HUDEP-2 (cell line): ENCODE results near the gene FOXN3.
A peak's percentile ranks its signal among the peaks of the same experiment; 100 is the strongest.

Experiments used
- DNase-seq, 76 experiments: peaks; one replicate each; lab custom pipeline; 2025; ENCODE audit not compliant: unreplicated experiment in 76 of 76; lab: John Stamatoyannopoulos, UW

FOXN3 gene

DNA sequence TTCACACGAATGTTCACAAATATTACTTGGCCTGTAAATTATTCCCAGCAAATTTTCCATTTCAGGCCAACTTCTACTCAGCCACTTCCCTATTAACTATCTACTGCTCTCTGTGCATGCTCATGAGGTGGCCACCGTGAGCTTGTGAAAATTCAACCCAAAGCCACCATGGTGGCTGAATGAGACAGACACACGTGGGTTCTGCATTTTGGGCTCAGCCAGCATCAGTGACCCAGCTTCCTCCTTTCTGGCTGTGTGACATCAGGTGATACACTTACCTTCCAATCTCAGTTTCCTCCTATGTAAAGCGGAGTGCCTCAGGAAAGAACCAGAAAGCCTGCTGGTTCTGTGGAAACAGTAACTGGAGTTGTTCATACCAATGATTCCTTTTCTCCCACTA lies 175.8 kb downstream of the FOXN3 start:
- no peak for DNase-seq

DNA sequence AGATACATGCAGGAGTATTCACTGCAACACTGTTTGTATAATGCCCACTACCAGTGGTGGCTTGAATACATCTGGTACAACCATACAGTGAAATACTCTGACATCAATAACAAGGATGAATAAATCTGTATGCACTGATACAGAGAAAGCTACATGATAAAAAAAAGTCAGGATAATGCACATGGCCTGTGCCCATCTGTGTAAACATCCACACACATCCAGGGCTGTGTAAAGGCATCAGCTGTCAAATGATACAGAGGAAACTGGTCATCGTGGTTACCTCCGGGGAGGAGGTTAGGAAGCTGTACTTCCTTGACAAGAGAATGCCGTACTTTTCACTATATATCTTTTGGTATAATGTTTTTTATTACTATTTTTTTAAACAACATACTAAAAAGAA lies 176.6 kb downstream of the FOXN3 start:
- no peak for DNase-seq

DNA sequence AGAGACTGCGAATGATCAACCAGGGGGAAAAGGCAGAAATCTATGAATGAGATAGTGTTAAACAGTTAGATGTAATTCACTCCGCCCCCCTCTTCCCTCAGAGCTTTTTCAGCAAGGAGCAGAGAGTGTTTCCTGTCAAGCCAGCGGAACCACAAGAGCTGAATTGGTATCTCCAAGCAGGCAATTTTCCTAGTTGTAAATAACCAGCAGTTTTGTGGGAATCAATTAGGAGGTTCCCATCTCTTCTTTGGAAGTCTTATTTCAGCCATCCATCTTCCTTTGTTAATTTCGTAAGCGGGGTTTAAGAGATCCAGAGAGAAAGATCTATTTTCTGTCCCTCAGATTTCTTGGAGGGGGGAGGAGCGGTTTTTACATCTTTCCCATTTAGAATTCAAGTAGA lies 178.0 kb downstream of the FOXN3 start:
- no peak for DNase-seq

DNA sequence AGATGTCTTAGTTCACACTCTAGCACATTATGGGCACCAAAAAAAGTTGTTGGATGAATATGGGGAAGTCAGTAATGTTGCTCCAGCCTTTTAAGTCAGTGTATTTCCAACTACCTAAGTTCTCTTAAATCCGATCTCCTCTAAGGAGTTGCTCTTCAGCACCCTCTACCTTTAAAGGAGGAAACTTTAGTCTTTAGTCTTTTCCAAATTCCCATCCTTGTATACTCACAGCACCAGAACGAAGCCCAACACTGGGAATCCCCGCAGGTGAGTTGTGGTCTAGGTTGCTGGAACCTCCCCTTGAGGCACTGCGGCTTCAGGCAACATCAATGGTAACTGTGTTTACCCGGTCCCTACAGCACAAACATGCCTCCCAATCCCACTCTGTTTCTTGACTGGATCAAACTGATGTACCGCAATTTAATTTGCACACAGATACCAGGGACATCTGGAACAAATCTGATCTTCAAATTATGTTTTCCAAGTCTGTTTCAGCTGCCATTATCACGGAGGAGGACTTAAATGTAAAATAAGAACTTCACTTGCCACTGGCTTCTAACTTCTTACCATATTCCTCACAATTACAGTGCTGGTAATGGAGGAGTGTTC lies 179.0 kb downstream of the FOXN3 start:
- peak in 1 of 76 experiments; percentile 1 for DNase-seq

DNA sequence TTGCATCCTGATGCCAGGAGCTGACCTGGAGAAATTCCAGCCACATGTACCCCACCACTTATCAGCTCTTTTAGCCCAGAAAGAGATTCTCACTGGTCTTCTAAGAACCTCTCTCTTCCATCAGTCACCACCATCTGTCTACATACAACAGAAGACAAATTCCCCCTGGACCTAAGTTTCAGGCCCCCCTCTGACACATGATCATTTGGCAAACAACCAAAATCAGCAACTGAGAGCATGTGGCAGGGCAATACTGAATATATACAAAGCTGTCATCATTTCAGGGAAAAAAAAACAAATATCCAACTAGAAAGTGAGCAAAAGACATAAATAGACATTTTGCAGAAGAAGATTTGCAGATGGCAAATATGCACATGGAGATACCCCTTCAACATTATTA lies 180.2 kb downstream of the FOXN3 start:
- no peak for DNase-seq

DNA sequence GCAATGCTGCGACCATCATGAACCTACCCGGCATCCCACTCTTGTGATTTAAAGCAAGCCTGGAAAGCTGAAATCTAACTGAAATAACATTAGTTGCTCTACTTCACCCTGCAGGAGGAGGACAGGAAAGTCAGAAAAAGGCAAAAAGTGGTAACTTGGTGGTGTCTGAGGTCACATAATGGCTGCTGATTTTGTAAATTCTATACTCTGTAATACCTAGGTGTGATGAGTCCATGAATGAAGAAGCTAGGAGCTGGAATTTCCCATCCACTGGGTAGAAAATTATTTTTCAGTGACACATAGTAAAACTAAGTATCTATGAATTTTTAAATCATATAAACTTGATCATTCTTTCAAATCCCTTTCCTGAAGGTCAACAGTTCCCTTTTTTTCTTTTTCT lies 183.8 kb downstream of the FOXN3 start:
- no peak for DNase-seq

DNA sequence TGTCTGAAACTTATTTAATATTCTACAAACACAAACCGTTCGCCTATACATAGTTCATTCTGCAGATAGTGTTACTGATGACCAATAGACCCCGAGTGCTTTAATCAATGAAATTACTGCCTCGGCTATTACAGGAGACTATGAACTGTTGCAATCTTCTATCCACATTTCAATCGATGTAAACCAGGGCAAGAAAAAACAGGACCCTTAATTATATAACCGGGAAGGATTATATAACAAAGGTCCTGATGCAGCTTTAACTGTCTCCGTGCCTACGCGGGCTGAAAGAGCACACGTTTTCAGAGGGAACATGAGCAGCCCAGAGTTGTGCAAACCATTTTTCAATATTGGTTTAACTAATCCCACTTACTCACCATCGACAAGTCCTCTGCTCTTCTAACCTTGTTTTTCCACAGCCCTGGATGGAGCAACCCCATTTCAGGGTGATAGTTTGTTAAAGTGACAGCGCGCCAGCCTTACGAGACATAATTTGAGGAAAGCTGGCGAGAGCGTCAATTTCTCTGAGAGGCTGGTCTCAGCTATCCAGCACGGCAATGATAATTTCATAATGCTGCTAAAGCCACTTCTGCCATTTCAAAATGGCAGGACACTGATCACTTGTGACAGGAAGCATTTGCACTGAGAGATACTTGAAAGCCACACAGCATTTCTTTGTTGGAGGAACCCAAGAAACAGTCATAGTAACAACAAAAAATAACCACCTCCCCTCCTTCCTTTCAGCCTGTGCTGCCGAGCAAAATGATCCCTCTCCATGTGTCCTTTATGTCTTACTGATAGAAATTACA lies 184.6 kb downstream of the FOXN3 start:
- DNase-seq: no peak

DNA sequence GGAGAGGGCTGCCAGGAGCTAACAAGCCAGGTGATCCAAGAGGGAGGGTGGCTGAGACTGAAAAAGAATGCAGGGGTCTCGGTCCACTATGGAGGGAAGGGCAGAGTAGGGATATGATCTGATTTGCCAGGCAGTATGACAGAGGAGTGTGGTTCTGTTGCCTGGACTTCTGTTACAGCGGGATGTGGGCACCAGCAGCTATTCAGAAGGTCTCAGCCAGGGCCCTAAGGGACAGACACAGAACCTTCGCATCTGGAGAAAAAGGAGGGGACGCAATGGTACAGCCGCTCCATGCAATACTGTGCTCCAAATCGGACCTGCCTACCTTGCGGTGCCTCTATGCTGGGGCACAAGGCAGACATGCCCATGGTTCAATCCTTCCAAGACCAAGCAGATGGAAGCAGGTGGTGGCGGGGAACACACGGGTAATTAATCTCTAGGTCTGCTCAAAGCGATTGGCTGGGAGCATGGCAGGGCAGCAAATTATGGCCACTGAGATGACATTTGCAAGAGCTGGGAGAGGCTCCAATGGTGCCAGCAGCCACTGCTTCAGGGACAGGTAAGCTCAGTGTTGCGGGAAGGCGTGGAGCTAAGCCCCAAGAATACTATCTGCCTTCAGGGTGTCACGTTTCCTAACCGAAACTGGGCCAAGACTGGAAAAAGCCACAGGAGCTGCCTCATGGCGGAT lies 185.5 kb downstream of the FOXN3 start:
- no peak for DNase-seq

DNA sequence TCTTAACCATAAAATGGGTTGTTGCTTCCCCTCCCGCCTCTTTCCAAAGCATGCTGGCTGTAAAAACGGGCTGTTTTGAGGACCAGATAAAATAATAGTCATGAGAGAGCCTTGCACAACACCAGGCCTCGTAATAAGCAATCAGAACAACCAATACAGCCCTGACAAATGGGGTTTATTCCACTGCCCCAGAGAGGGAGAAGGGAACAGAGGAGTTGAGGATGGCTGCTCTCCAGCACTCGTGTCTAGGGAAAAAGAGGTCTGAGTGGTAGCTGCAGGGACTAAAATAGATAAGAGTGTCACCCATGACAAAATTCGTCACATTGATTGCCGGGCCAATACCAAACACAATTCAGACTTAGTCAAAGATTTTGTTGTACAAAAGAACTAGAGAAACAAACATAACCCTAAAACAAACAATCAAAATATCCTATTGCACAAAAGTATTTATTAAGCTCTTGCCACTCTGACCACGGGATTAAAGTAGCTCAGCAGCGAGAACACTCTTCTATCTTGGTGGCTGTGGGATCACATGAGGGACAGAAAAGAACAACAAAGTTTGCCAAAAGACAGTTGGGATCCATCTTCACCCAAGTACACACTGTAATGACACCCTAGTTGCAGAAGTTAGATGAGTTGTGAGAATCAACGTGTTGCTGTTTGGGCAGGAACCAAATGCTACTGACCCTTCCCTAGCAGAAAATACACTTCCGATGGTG lies 188.0 kb downstream of the FOXN3 start:
- no peak for DNase-seq

DNA sequence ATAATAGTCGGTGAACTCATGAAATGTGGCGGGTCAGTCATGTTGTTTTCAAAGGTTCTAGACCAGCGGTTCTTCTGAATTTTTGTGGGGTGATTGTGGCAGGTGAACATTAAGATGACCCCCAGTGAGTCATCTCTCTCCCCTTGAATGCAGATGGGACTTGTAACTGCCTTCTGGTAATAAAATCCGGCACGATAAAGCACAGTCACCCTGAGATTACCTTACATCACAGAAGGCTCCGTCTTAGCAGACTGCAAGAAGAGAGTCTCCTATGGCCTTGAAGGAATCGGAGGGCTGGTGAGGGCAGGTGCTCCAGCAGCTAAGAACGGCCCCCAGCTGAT lies 189.6 kb downstream of the FOXN3 start:
- no peak for DNase-seq

DNA sequence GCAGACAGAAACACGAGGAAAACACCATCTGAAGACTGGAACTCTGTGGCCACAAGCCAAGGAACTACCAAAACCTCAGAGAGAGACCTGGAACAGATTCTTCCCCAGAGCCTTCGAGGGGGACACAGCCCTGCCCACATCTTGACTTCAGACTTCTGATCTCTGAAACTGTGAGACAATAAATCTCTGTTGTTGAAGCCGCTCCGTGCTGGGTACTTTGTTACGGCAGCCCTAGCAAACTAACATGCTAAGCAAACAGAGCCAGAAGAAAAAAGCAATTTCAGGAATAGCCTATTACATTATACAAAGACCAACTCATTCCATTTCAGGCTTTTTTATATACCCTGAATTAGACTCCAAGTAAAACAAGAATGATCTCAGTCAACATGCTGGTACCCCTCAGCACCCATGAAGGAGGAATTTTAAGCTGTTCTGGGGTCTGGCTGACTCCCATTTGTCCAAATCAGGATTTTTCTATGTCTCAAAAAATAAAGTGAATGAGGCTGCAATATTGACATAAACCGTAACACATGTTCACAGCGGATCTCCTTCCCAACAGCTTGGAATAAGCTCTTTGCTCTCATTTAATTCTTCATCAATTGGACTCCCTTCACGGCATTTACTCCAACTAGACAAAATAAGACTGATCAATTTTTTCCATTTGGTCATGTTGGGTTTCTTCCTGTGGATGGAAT lies 190.1 kb downstream of the FOXN3 start:
- no peak for DNase-seq

DNA sequence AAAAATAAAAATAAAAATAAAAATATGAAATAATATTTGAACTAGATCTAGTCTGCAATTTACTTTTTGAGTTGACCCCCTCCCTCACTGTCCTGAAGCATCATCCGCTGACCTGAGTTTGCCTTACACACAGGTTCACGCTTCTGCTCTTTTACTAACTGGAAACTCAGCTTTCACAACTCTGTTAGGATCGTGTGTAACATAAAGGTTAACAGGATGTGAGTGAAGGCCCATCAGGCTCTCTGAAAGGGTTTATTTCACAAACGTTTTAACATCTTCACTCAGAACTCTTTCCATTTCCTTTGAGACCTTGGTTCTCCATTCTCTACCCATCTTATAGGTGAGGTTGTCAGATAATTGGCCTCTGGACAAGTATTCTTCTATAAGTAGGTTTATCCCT lies 191.4 kb downstream of the FOXN3 start:
- no peak for DNase-seq

DNA sequence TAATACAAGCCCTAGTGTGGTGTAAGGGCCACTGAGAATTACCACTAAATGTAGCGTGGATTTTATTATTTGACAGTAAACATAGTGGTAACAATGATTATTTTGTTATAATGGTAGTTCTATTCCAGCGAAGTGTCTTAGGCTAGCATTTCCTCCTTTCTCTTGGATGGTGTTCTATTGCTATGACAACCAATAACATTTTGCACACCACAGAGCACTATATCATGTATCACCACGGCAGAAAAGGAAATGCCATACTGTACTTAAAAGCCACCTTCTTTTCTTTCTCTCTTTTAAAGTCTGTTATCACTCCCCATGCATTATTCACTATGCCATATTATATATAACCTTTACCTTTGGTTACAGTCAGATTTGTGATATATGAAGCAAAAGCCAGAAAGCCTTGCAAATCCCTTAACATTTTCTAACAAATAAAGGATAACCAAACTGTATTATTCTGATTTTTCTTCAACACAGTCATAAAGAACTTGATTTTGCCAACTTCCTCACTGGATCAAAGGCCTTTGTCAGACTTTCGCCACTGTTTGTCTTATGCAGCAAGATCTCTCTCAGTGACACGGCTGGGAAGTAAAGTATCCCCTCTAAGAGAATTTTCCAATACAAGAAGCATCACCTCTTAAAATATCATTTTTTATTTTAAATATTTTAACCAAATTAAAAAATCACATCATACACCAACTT lies 195.8 kb downstream of the FOXN3 start:
- DNase-seq: no peak

DNA sequence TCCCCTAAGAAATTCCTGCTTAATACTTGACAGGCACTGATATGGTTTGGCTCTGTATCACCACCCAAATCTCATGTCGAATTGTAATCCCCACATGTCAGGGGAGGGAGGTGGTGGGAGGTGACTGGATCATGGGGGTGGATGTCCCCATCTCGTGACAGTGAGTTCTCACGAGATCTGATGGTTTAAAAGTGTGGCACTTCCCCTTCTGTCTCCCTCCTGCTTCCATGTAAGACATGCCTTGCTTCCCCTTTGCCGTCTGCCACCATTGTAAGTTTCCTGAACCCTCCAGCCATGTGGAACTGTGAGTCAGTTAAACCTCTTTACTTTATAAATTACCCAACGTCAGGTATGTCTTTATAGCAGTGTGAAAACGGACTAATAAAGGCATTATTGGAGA lies 198.0 kb downstream of the FOXN3 start:
- DNase-seq: no peak

DNA sequence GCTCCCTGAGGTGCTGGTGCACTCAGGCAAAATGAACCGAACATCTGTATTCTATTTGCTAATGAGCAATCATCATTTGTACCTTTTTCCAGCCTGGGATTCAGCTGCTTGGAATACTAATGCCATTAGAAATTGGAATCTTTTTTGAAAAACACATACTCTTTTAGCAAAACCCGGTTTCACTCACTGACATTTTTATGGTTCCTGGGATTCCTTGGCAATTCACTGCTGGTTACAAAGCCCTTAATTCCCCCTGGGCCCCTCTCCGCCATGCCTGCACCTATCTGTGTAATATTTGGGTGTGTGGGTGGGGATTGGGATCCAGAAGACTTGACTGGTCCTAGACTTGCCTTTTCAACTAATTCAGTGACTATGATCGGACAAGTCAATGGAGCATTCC lies 199.1 kb downstream of the FOXN3 start:
- DNase-seq: no peak

DNA sequence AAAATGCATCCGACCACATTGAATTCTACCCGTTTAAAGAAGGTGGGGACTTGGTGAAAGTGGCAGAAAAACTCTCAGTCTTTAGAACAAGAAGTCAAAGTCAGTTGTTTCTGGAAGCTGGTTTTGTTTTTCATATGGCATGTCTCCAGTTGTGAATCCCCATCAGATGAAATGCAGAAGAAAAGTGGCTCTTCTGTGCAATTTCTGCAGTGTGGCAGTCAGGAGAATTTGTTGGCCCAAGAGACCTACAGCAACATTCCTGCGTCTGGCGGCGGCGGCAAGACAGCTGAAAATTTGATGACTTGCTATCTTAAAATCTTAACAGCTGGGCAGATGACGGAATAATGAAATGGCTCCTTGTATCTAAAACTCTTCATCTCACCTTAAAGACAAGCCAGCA lies 201.5 kb downstream of the FOXN3 start:
- no peak for DNase-seq

DNA sequence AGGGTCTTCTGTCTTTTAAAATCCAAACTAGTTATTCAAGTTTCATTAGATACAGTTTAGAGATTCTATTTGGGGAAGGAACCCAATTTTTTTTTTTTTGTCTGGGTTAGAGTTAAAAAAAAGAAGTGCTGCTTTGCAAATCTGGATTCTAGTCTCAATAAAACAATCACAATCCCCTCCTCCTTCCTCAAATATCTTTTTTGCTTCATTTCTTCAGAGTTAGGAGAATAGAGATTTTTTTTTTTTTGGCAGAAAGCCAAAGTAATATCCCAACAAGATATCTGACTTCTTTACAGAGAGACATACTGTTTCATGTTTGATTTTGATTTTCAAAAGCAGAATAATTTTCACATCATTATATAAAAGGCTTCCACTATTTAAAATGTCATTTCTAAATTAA lies 201.9 kb downstream of the FOXN3 start:
- DNase-seq: no peak

DNA sequence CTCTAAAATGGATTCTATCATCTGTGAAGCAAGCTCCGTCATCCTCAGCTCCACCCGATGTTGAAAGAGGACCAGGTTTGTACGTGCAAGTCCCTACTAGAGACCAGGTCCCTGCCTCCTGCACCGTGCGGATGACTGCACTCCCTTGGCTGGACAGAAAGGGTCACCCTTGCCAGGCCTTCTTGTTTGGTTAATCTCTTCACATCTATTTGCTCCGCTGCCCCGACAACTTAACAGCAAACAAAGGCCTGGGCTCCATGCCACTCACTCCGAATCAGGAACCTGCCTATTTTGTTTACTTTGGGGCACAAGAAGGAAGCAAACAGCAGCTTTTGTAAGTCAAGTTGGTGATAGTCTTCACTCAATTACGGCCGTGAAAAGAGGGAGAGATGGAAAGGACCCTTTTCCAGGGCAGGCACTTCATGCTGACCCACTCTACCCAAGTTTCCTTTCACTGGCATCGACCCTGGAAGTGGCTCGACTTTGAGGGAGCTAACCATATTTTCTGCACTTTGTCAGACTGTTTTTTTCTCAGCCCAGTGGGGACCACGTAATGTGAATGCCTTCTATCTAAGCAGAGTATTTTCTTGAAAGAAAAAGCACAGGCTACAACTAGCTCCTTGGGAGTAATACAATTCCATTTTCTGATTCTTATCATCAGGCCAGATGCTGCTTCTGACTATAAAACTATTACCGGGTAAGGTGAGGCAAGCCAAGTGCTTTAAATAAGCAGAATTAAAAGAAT lies 202.6 kb downstream of the FOXN3 start:
- DNase-seq: no peak

DNA sequence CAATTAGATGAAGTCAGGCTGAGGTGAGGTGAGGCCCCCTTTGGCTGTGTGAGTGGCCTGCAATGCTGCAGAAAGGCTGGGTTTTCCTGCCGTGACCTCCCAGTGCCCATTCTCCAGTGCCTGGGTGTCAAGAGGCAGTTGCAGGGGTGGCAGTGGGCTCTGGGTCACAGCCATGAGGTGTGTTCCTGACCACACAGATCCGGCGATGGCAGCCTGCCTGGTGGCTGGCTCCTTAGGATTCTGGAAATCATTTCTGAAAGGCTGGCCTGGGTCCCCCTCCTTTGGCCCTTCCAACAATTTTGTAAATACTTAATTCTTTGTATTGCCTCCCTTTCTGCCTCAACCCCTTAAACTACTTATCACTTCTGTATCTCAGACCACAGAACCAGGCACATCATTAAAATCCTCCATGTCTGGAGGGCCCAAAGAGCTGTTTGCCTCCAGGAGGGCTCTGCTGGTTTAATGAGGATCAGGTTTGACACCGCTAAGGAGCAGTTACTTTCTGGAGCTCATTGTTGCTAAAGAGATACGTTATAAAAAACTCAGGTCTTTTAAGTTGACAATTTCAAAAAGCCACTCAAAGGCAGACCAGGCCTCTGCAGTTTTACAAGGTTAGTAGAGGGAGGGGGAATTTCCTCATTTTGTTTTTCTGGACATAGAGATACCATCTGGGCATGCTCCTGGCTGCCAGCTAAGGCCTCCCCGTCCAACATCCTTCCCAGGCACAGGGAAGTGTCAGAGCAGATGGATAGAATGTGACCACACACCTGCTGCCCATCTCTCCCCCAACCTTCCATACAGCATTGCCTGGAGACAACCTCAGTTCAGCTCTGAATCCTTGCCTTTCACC lies 204.4 kb downstream of the FOXN3 start:
- DNase-seq: no peak
